Stimulated activated CD4-positive, alpha-beta T cell treated with anti-CD3 and anti-CD28 coated beads, Interleukin-1b, Interleukin-23, amount 100 ng/mL, for 48 hours (primary cell): ENCODE results near the gene NTN5.
A peak's percentile ranks its signal among the peaks of the same experiment; 100 is the strongest.
"Not testable (repeated sequence)": the region's sequence is repeated elsewhere in the genome, so short reads cannot be mapped to it uniquely, and the experiment has no call there.

Experiments used
- DNase-seq: peaks from one replicate; pipeline ENCODE4 v3.0.0-alpha.2; 2020

The NTN5 gene

DNA sequence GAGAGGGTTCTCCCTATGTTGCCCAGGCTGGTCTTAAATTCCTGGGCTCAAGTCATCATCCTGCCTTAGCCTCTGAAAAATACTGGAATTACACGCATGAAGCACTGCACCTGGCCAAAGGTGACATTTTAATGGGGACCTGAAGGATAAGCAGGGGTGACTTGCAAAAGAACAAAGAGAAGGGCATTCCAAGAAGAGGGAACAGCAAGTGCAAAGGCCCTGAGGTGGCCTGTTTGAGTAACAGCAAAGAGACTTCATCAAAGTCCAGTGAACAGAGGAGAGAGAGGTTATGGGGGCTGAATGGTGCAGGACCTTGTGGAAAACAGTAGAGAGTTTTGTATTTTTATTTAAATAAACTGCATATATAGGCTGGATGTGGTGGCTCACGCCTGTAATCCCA, 31.0 kb downstream of the NTN5 start:
- DNase-seq = no peak

DNA sequence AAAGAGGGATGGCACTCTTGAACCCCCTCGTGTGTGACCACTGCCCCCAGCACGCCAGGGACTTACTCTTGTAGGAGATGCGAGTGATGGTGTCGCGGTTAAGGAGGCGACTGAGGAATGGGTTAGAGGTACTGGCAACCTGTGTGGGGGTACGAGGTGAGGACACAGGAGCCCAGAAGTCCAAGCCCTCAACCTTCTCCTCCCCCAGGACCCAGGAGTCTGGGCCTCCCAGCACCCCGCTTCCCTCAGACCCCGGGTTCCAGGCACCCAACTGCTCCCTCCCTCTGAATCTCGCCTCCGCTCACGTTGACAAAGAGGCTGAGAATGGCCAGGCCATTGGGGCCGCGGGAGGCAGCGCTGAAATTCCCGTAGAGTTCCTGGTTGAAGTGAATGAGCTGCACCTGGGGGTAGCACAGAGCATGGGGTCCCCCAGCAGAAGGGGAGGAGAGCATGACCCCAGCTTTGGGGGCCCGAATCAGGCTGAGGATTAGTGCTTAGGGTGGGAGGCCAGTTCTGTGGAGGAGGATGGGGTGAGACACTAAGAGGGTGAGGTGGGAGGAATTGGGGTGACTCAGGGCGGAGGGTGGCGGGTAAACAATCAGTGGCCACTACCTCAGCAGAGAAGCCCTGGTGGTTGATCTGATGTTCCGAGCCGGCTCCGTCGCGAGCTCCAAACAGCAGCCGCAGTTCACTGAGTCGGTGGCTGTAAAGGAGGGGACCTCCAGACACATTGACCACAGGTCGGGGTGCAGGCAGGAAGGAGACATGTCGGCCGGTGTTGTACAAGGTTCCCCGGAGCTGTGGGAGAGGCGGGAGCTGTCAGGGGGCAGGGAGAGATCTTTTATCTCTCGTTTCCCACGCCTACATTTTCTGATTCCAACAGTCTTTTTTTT, 33.1 kb downstream of the NTN5 start:
- no peak for DNase-seq

DNA sequence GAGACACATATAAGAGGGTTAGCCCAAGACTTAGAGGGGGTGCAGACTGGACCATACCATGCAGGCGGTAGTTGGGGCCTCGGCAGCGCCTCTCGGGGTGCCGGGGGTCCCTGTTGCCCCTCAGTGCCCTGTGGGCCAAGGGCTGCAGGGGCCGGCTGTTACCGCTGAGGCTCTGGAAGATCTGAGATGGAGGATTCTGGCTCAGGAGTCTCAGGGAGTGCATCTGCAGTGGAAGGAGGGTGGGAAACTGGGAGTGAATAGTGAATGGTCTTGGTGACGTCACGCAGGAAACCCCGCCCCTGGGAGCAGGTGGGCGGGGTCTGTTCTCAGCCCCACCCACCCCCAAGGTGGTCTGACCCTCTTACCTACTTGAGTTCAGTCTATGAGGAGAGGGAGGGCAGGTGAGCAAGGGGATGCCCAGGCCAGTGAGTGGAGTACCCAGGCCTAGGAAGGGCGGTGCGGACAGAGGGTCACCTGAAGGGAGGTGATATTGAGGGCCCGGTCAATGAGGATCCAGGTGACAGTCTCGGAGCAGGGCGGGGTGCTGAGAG, 33.9 kb downstream of the NTN5 start:
- DNase-seq = no peak

GRCh38 chr19:48637948-48638830, 34.6 kb downstream of the NTN5 start:
- DNase-seq = peak; percentile 85

DNA sequence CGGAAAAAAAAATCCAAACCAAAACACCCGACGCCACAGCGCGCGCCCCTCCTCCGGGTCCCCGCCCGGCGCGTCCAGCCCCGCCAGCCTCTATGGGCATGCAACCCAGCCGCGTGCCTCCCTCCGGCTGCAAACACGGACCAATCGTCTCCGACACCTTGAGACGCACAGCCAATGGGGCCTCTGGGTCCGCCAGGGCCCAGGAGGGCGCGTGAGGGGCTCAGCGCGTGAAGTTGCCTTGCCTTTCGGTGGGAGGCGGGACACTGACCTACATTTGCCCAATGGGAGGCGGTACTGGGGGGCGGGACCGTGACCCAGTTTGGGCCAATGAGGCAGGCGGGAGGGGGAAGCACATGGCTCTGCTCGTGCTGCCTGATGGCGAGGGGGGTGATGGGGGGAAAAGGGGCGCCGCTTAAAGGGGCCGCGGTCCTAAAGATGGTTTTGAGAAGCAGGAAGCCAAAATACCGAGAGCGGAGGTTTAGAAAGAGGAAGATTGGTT, 35.3 kb downstream of the NTN5 start:
- peak; percentile 99 for DNase-seq

GRCh38 chr19:48636859-48637448, 35.9 kb downstream of the NTN5 start, which contains the start of gene DBP:
DBP (minus strand) TSS chr19:48637379; CDS start chr19:48636994, 385 bp downstream.
- DNase-seq = no peak

- DNase-seq = no peak
Observed at GRCh38 chr19:48635966-48636858, 36.6 kb downstream of the NTN5 start.

DNA sequence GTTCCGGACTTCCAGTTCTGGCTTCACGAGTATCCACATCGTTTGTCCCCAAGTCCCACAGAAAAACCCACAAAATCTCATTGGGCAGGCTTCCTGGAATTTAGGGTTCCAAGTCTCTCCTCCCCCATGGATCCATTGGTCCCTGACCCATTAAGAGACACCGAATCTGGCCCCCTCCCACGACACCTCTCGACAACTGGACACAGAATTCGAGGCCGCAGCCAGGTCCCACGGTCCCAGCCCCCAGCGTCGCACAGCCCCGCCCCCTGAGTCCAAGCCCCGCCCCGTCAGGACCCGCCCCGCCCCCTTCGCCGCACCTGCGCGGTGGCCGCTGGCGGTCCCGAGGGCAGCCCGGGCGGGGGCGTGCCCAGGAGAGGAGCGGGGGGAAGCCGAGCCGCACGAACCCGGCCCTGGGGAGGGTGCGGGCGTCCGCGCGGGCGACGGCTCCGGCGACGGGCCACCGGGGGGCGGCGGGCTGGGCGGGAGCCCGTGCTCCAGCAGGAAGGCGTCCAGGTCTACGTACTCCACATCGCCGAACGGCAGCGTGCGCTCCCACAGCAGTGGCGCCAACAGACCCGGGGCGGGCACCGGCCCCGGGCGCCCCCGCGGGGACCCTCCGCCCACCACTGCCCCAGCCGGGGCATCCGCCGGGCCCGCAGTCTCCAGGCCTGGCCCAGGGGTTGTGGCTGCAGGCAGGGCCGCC, 37.4 kb downstream of the NTN5 start:
- peak; percentile 72 for DNase-seq

- DNase-seq = peak; percentile 95
Observed at GRCh38 chr19:48634424-48635262, 38.2 kb downstream of the NTN5 start.

DNA sequence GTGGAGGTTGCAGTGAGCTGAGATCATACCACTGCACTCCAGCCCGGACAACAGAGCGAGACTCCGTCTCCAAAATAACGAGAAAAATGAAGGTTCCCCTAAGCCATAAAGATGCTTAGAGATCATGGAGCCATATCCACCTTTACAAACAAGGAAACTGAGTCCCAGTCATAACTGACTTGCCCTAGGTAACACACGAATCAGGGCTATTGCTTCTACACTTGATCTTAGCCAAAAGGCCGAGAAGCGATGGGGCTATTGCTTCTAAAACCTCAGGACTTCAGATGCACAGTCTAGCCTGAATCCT, 38.8 kb downstream of the NTN5 start:
- no peak for DNase-seq

DNA sequence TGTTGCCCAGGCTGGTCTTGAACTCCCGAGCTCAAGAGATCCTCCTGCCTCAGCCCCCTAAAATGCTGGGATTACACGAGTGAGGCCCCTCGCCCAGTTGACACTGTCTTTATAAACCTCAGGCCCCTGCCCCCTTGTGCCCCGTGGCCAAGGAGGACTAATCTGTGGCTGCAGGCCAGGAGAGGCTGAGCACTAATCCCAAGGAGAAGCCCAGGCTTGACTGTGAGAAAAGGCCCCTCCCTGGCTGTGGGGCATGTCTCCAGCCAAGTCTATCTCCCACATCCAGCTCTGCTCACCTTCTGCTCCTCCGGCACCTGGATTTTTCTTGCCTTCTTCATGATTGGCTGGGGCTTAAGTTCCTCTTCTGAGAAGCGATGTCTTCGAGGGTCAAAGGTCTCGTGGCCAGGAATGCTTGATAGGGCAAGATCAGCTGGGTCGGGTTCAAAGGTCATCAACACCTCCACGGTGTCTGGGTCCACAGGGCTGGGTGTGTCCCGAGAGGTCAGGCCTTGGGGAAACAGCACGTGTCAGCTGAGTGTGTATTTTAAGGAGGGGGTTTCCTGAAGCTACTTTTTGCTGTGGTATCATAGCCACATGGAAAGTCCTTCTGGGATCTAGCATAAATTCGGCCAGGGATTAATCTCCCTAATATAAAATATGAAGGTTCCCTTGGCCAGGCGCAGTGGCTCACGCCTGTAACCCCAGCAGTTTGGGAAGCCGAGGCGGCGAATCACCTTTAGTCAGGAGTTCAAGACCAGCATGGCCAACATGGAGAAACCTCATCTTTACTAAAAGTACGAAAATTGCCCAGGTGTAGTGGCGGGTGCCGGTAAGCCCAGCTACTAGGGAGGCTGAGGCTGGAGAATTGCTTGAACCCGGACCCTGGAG, 39.4 kb downstream of the NTN5 start:
- DNase-seq = no peak

DNA sequence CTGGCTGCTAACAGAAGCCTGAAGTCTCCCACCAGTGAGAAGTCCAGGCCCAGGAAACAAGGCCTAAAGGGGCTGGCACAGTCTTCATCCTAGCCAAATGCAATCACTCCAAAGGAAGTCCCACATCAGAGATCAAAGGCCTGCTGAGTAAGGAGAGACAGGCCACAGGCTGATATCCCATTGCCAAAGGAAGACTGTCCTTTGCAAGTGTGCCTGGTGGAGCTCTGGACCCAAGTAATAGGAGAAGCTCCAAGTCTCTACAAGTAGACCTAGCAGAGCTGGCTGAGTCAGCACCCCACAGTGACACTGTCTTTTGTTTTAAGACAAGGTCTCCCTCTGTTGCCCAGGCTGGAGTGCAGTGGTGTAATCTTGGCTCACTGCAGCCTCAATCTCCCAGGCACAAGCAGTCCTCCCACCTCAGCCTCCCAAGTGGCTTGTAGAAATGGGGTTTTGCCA, 40.1 kb downstream of the NTN5 start:
- no peak for DNase-seq

DNA sequence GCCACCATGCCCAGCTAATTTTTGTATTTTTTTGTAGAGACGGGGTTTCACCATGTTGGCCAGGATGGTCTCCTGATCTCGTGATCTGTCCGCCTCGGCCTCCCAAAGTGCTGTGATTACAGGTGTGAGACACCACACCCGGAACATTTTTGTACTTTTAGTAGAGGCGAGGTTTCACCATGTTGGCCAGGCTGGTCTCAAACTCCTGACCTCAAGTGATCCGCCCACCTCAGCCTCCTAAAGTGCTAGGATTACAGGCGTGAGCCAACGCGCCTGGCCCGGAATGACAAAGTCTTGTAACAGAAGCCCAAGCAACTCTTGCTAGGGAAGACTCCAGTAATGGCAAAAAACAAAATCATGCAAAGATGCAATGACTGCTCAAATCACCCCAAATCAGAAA, 40.5 kb downstream of the NTN5 start:
- DNase-seq = not testable (repeated sequence)

- DNase-seq = no peak
Observed at GRCh38 chr19:48631225-48631624, 41.6 kb downstream of the NTN5 start.

DNA sequence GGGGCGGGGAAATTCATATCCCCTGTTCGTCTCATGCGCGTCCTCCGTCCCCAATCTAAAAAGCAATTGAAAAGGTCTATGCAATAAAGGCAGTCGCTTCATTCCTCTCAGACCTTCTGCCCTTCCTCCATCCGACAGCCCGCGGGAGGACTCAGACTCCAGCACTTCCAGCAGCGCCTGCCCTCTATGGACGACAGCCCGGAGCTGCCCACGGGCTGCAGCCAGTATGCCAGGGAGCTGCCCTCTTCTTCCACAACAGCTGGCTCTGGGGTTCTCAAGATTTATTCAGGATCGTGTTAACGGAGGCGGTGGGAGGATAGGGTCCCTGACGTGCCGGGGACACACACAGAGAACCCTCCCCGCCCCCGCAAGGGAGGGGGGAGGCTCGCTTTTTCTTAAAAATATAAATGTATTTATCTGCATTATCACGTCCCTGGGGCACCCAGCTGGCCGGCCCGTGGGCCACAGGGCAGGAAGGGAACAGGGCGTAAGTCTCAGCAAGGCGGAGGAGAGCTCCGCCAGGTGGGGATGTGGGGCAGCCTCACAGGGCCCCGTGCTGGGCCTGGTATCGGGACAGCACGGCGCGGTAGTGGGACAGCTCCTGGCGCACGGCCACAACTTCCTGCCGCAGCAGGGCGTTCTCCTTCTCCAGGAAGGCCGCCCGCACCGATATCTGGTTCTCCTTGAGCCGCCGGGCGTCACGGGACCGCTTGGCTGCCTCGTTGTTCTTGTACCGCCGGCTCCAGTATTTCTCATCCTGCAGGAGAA, 42.3 kb downstream of the NTN5 start:
- DNase-seq = no peak

DNA sequence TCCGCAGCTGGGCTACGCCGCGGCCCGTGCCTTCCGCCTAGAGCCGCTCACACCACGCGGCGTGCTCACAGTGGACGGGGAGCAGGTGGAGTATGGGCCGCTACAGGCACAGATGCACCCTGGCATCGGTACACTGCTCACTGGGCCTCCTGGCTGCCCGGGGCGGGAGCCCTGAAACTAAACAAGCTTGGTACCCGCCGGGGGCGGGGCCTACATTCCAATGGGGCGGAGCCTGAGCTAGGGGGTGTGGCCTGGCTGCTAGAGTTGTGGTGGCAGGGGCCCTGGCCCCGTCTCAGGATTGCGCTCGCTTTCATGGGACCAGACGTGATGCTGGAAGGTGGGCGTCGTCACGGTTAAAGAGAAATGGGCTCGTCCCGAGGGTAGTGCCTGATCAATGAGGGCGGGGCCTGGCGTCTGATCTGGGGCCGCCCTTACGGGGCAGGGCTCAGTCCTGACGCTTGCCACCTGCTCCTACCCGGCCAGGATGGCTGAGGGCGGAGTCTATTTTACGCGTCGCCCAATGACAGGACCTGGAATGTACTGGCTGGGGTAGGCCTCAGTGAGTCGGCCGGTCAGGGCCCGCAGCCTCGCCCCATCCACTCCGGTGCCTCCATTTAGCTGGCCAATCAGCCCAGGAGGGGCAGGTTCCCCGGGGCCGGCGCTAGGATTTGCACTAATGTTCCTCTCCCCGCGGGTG, 43.1 kb downstream of the NTN5 start:
- no peak for DNase-seq

DNA sequence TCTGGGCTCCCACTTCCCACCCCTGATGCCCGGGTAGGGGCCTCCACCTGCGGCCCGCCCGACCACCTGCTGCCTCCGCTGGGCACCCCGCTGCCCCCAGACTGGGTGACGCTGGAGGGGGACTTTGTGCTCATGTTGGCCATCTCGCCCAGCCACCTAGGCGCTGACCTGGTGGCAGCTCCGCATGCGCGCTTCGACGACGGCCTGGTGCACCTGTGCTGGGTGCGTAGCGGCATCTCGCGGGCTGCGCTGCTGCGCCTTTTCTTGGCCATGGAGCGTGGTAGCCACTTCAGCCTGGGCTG, 43.6 kb downstream of the NTN5 start:
- no peak for DNase-seq
